Stimulated activated CD8-positive, alpha-beta memory T cell treated with anti-CD3 and anti-CD28 coated beads, Interleukin-15, amount 100 ng/mL, for 4 hours (primary cell): ENCODE data around the gene TBL1X.
"Not testable (repeated sequence)": the region's sequence is repeated elsewhere in the genome, so short reads cannot be mapped to it uniquely, and the experiment has no call there.

ENCODE experiments used
- DNase-seq, 2 donors: peaks; one replicate each; pipeline ENCODE4 v3.0.0-alpha.2; 2020; ENCODE audit warnings: low read depth in 2 of 2

TBL1X gene

DNA sequence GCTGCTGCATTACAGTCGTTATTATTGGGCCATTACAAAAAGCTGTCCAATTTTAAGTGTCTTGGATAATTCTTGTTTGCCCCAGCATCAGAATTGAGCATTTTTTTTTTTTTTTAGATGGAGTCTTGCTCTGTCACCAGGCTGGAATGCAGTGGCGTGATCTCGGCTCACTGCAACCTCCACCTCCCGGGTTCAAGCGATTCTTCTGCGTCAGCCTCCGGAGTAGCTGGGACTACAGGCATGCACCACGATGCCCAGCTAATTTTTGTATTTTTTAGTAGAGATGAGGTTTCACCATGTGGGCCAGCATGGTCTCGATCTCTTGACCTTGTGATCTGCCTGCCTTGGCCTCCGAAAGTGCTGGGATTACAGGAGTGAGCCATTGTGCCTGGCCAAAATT, 71.3 kb downstream of the TBL1X start:
- DNase-seq: not testable (repeated sequence)

DNA sequence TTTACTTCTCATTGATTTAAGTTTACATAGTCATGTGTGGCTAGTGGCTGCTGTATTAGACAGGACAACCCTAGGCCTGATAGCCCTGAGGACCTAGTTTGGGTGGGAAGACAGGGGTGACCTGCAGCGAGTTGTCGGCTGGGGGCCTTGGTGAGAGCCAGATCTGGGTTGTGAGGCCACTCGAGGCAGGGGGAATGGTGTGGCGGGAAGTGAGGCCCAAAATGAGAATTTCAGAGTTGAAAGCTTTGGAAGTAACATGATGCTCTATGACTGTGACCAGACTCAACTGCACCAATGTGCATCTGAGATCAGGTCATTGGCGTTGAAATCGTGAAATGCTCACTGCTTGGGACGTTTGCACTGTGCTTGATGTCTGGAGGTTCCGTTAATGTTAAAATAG, 72.9 kb downstream of the TBL1X start:
- DNase-seq: no peak

DNA sequence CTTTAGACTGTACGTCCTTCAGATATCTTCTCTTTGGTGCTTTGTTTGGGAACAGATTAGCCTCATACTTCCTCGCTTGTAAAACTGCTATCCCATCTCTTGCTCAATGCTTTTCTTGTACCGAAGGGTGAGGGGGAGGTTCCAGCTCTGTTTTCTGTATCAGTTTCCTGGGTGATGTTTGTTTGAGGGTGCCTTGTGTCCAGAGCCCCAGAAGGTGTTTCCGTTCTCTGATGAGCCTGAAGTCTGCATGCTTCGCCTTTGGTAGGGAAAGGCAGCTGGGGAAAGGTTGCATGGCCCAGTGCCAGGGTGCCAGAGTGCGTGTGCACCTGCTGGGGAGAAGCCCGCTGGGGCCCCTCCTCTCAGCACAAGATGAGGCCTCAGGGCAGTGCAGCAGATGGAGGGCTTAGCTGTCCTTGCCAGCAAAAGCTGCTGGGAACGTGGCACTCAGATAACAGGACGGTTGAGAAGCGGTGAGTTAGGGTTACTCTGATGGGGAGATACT, 73.7 kb downstream of the TBL1X start:
- DNase-seq: no peak

DNA sequence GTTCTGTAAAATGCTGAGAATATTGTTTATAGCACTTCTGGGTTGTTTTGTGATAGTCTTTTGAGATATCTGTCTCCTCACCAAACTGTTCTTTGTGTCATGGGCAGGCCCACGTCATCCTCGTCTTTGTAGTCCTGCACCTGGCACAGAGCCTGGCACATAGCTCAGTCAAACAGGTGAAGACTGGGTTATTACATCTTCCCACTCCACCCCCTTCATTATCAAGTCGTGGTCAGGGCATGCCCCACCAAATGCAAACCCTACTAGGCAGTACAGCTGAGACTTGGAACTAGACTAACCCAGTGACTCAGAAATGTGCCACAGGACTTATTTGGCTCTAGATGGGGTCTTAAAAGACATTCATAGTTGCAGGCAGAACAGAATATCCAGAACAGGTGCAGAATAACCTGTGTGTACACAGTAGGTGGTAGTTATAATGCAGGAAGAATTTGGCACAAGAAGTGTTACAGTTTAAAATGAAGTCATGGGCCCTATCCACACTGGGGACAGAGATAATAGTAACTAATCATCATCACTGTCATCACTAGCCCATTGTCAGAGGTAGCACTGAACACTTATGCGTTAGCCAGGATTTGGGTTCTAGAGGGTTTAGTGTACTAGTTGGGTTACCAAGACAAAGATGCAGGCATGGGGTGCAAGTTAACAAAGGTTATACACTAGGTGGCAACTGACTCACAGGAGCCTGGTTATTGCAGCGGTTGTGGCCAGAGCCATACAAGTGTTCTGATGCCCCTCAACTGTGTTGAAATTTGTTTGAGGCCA, 74.9 kb downstream of the TBL1X start:
- no peak for DNase-seq

- DNase-seq: no peak
These were observed 77.4 kb downstream of the TBL1X start for GRCh38 chrX:9542106-9542760.

- DNase-seq: no peak
These were observed 77.9 kb downstream of the TBL1X start for GRCh38 chrX:9542761-9543111.

GRCh38 chrX:9555354-9555753, 90.5 kb downstream of the TBL1X start:
- no peak for DNase-seq

DNA sequence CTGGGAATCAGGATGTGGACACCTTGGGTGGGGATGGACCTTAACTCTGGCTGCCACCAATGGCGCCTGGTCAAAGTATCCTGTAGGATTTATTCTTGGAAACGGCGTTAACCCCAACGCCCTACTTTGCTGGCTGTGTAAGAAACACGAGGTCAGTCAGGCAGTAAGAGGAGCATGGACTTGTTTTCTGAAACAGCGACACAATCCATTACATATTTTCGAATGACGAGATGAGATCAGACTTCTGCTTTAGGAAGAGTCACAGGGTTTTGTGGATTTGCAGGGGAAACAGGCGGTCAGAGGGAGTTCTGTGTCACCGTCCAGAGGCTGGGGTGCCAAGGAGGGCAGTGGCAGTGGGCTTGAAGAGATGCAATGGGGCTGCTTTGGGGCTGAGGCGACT, 92.2 kb downstream of the TBL1X start:
- no peak for DNase-seq

DNA sequence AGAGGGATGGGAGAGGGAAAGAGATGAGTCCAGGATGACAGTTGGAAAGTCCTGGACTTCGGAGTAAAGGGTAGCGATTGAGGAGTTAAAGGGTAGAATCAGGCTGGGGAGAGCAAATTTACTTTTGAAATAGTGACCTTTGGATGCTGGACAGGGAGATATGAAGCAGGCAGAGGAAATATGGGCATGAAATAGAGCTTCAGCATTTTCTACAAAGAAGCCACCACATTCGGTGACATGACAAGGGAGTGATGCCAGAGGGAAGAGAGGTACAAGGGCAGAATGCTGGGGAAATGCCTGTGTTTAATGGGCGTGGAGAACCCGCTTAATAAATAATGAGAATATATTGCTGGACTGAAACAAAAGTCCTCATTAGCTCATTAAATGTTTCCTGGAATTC, 92.7 kb downstream of the TBL1X start:
- DNase-seq: no peak

DNA sequence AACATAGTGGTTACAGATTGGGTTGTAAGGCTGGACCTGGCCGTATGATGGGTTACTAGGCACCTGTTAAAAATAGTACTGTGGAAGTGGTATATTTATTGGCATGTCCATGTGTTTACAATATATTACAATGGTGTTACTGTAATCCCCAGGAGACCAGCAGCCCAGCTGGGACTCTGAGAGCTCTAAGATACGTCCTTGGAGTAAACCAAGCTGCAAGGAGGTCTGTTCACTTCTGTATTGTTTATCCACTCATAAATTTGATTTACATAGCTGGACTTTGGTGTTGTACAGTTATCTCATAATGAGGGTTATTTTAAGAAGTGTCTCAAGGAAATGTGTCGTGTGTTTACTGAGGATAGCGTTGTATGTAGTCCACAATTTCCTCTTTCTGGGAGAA, 93.8 kb downstream of the TBL1X start:
- no peak for DNase-seq

DNA sequence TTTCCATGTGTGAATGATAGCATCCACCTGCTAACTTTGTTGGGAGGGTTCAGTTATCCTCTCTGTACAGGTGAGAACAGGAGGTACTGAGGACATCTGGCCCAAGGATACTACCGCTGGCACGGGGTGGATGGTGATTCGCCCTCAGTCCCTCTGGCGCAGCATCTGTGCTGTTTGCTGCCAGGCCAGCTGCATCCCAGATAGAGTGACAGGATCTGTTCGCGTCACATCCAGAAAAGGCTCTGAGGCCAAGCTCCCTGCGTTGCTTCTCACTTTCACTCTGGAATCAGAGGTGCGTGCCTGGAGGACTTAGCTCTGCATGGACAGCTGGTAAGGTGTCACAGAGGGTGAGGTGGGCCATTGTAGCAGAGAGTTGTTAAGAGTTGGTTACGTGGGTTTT, 95.4 kb downstream of the TBL1X start:
- no peak for DNase-seq

DNA sequence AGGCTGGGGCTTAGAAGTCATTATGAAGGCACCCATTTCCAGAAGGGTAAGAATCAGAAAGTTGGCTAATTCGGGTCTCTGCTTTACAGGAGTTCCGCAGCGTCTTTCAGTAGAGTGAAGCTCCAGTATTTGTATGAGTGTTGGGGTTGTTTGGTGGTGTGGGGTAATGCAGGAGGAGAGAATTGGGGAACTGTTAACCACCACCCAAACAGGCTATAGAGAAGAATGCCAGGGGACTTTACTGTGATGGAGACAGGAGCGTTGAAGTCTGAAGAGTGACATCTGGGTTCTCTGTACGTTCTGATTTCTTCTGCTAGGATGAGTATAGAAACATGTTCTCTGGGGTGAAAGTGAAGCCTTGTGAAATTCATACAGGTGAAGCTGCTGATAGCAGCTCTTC, 96.3 kb downstream of the TBL1X start:
- DNase-seq: no peak

GRCh38 chrX:9562851-9563250, 98.0 kb downstream of the TBL1X start:
- no peak for DNase-seq

- DNase-seq: no peak
These were observed 101.3 kb downstream of the TBL1X start for GRCh38 chrX:9566150-9566621.

- DNase-seq: no peak
These were observed 105.0 kb downstream of the TBL1X start for GRCh38 chrX:9569876-9570301.

DNA sequence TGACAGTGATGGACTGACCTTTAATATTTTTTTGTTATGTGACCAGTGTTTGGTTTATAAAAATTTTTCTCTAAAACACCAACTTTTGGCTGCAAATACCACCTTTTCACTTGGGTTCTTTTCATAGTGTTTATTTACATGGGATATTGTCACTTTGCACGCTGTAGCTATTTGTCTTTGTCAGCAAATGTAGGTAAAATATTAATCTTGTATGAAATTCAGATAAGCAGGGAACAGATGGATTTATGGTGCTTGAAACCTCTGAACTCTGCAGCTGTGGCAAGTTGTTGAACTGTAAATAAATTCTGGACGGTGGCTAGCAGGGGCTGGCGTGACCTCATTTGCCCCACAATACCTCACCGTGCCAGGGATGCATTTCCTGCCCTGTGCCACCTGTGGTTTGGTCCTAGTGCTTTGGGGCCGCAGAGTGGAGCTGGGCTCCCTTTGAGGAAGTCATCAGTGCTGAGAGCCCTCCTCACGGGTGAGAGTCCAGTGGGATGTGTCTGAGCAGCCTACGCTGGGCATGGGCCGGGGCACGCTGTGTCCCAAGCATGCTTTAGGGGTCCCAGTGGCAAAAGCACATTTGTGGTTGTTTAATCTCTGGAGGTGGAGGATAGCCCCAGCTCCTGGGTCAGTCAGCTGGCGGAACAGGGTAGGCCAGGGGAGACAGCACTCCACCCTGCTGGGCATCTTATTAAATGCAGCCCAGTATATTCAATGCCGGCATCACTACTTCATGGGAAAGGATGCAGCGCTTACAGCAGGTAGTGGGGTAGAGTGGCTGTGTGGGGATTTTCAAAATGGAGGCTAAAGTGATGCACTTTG, 108.6 kb downstream of the TBL1X start:
- DNase-seq: no peak

DNA sequence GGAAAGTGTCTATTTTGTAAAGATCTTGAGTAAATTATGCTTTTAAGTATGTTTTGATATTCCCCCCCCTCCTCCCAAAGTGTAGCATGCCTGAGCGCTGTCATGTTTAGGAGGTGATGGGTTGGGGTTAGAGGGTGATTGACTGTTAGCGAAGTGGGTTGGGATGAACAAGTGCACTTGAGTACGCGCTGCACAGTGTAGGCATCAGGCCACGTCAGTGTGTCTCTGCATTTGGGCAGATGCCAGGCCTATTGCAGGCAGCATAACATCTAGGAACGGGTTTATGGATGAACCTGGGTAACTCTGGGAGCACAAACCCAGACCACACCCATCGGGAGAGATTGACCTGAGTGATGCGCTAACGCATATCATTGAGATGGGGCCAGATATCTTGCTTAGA, 111.2 kb downstream of the TBL1X start:
- no peak for DNase-seq

GRCh38 chrX:9577555-9577954, 112.7 kb downstream of the TBL1X start:
- DNase-seq: no peak

GRCh38 chrX:9578083-9578779, 113.4 kb downstream of the TBL1X start:
- no peak for DNase-seq

DNA sequence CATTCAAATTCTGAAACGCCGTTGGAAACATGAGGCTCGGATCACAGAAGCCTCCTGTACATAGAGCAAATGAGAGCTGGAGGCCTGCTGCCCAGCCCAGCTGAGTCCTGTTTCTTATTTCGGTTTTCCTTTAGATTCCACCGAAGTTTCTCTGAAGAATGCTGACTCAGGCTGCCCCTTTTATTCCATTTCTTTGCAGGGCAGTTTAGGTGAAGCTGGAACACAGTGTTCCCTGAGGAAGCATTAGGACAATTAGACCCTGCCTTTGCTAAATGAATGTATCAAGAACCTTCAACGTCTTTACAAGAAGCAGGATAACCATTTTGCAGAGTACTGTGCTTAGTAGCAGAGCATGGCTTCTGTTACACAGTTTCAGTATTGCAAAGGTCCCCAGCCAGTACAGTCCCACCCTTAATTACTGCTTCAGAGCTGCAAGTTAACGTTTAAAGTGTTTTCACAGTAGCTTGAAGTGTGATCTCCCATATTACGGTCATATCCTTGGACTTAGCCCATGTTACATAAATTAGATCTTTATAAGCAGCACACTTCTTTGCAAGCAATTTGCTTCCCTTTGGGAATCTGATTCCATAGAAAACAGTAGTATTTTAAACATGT, 117.0 kb downstream of the TBL1X start:
- no peak for DNase-seq

DNA sequence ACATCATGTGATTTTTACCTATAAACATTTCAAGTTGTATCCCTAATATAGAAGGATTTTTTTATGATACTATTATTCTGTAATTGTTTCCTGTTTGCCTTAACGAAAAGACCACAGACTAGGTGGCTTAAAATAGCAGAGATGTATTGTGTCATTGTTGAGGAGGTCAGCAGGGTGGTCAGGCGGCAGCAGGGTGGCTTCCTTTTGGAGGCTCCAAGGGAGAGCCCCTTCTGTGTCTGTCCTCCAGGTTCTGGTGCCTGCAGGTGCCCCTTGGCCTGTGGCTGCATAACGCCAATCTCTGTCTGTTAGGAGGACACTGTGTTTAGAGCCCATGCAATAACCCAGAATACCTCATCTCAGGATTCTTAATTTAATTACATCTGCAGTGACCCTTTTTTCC, 118.1 kb downstream of the TBL1X start:
- no peak for DNase-seq
